ENCODE results near the gene SLC22A23.

DNA sequence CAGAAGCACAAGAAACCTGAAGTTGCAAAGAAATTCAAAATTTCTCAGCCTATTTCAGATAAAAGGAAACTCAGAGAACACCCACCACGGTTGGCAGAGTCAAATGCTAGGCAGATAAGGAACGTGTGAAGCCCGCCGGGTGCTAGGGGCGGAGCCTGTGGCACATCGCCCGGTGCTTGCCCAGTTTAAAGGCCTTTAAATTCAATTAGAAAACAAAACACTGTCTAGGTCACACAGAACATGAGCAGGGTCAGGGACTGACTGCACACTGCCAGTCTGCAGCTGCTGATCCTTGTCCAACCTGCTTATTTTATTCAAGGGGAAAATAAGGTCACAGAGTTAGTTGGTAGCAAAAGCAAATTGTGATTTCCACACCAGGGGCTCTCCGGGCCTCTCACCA is 122.3 kb downstream of the SLC22A23 start:
- TF ChIP-seq, protein P1, sequence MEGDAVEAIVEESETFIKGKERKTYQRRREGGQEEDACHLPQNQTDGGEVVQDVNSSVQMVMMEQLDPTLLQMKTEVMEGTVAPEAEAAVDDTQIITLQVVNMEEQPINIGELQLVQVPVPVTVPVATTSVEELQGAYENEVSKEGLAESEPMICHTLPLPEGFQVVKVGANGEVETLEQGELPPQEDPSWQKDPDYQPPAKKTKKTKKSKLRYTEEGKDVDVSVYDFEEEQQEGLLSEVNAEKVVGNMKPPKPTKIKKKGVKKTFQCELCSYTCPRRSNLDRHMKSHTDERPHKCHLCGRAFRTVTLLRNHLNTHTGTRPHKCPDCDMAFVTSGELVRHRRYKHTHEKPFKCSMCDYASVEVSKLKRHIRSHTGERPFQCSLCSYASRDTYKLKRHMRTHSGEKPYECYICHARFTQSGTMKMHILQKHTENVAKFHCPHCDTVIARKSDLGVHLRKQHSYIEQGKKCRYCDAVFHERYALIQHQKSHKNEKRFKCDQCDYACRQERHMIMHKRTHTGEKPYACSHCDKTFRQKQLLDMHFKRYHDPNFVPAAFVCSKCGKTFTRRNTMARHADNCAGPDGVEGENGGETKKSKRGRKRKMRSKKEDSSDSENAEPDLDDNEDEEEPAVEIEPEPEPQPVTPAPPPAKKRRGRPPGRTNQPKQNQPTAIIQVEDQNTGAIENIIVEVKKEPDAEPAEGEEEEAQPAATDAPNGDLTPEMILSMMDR (IDR thresholded peaks at IDR 0.05), result no peak
- TF ChIP-seq POLR2A (IDR thresholded peaks at IDR 0.05), result no peak
